ENCODE measurements around the gene TMPRSS13. TPM values are rescaled to one million over a fixed set of nuclear protein-coding genes. Genes with fewer than 3 reads are reported as not detected.

TMPRSS13 gene
- total RNA-seq, 1 experiment from 2014 or later = 53.1 TPM

DNA sequence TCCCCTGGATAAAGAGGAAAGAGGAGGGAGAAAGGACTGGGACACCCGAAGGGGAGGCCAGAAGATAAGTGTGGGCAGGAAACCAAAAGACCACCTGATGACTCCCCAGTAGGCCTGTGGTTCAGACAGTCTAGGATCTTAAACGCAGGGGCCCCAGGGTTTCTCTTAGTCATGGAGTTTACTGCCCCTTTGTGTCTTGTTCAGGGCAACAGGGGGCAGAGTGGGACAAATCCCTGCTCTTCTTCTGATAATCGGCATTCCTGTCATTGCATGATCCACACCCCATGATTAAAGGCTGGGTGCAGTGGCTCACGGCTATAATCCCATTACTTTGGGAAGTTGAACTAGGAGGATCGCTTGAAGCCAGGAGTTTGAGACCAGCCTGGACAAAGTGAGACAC, 4.7 kb upstream of the TMPRSS13 start:
- DNase-seq = peak in 1 of 2 experiments; percentile 35
- H3K27ac Mint-ChIP-seq (ENCODE audit: unreplicated experiment) = peak overlapping the region; percentile 99
- H3K4me1 Mint-ChIP-seq (ENCODE audit: low read depth, unreplicated experiment) = peaks cover 55% of the 10 kb centered on the region
- POLR2A ChIA-PET = no interaction called here
- peaks cover 5% of the 10 kb centered on the region for H3K36me3 Mint-ChIP-seq (ENCODE audit: insufficient read depth, unreplicated experiment)
- Histone ChIP-seq H3K4me1 (peaks cover 54% of the 10 kb centered on the region), H3K27me3 (replicated peaks; ENCODE audit: control insufficient read depth, insufficient read depth, low read length) (no peaks in the 10 kb centered on the region), H3K9me3 (no peaks in the 10 kb centered on the region), H3K36me3 (ENCODE audit: control insufficient read depth, insufficient read depth, low read length) (no peaks in the 10 kb centered on the region), H3K4me3 (ENCODE audit: low read depth, low read length) (no peak overlapping the region)
- intact Hi-C loops (cut with micrococcal nuclease; ENCODE audit: unreplicated experiment) = no loop called here
- no peaks in the 10 kb centered on the region for H3K9me3 Mint-ChIP-seq (ENCODE audit: unreplicated experiment)
- BruUV-seq (replicated peaks) = no TSS peak
- CTCF ChIA-PET = interaction anchor here (0.5 to 2.7 kb wide), 2 partner anchors 13 kb away, joined by 3 to 11 read pairs; no protein-coding TSS in a partner anchor
- no peak for TF ChIP-seq CTCF (IDR thresholded peaks at IDR 0.05; ENCODE audit: insufficient read depth in 1 of 2, low read depth in 1 of 2, low read length in 1 of 2, severe bottlenecking in 1 of 2, unreplicated experiment in 1 of 2)
- H3K4me3 Mint-ChIP-seq (ENCODE audit: unreplicated experiment) = no peak overlapping the region
- H3K27me3 Mint-ChIP-seq (ENCODE audit: insufficient read depth, unreplicated experiment) = no peaks in the 10 kb centered on the region

DNA sequence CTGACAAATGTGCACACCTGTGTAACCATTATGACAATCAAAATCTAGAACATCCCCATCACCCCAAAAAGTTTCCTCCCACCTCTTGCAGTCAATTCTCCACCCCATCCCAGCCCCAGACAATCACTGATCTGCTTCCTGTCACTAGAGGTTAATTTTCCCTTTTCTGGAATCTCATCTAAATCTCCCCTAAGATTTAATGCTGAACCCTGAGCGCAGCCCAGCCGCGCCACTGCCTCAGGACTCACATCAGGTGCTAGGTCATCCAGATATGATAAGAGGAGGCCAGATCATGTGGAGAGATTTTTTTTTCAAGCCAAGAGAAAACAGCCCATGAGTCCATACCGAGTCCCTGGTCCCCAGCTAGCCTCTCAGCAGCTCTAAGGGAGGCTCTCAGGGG, 4.3 kb upstream of the TMPRSS13 start:
- Histone ChIP-seq H3K4me1 (peaks cover 58% of the 10 kb centered on the region), H3K4me3 (ENCODE audit: low read depth, low read length) (no peak overlapping the region), H3K36me3 (ENCODE audit: control insufficient read depth, insufficient read depth, low read length) (no peaks in the 10 kb centered on the region), H3K9me3 (no peaks in the 10 kb centered on the region), H3K27me3 (replicated peaks; ENCODE audit: control insufficient read depth, insufficient read depth, low read length) (no peaks in the 10 kb centered on the region)
- BruUV-seq (replicated peaks) = no TSS peak
- TF ChIP-seq CTCF (IDR thresholded peaks at IDR 0.05; ENCODE audit: insufficient read depth in 1 of 2, low read depth in 1 of 2, low read length in 1 of 2, severe bottlenecking in 1 of 2, unreplicated experiment in 1 of 2) = no peak
- H3K4me1 Mint-ChIP-seq (ENCODE audit: low read depth, unreplicated experiment) = peaks cover 56% of the 10 kb centered on the region
- intact Hi-C loops (cut with micrococcal nuclease; ENCODE audit: unreplicated experiment) = no loop called here
- H3K27me3 Mint-ChIP-seq (ENCODE audit: insufficient read depth, unreplicated experiment) = no peaks in the 10 kb centered on the region
- CTCF ChIA-PET = interaction anchor here (2.7 kb wide), 1 partner anchor 14 kb away, joined by 11 read pairs; no protein-coding TSS in a partner anchor
- POLR2A ChIA-PET = no interaction called here
- peaks cover 6% of the 10 kb centered on the region for H3K36me3 Mint-ChIP-seq (ENCODE audit: insufficient read depth, unreplicated experiment)
- no peak overlapping the region for H3K4me3 Mint-ChIP-seq (ENCODE audit: unreplicated experiment)
- peak overlapping the region; percentile 99 for H3K27ac Mint-ChIP-seq (ENCODE audit: unreplicated experiment)
- no peak for DNase-seq
- H3K9me3 Mint-ChIP-seq (ENCODE audit: unreplicated experiment) = no peaks in the 10 kb centered on the region

- DNase-seq = no peak
- Histone ChIP-seq H3K4me1 (peaks cover 60% of the 10 kb centered on the region), H3K4me3 (ENCODE audit: low read depth, low read length) (no peak overlapping the region), H3K9me3 (no peaks in the 10 kb centered on the region), H3K27me3 (replicated peaks; ENCODE audit: control insufficient read depth, insufficient read depth, low read length) (no peaks in the 10 kb centered on the region), H3K36me3 (ENCODE audit: control insufficient read depth, insufficient read depth, low read length) (no peaks in the 10 kb centered on the region)
- ChIA-PET CTCF (interaction anchor here (0.7 to 2.7 kb wide), 2 partner anchors 14 to 40 kb away, joined by 3 to 11 read pairs; no protein-coding TSS in a partner anchor), POLR2A (no interaction called here)
- Mint-ChIP-seq H3K27me3 (ENCODE audit: insufficient read depth, unreplicated experiment) (no peaks in the 10 kb centered on the region), H3K9me3 (ENCODE audit: unreplicated experiment) (no peaks in the 10 kb centered on the region), H3K27ac (ENCODE audit: unreplicated experiment) (peak overlapping the region; percentile 99), H3K36me3 (ENCODE audit: insufficient read depth, unreplicated experiment) (peaks cover 6% of the 10 kb centered on the region), H3K4me1 (ENCODE audit: low read depth, unreplicated experiment) (peaks cover 57% of the 10 kb centered on the region), H3K4me3 (ENCODE audit: unreplicated experiment) (no peak overlapping the region)
- intact Hi-C loops (cut with micrococcal nuclease; ENCODE audit: unreplicated experiment) = no loop called here
- TF ChIP-seq CTCF (IDR thresholded peaks at IDR 0.05; ENCODE audit: insufficient read depth in 1 of 2, low read depth in 1 of 2, low read length in 1 of 2, severe bottlenecking in 1 of 2, unreplicated experiment in 1 of 2) = no peak
- no TSS peak for BruUV-seq (replicated peaks)
Measured at GRCh38 chr11:117932947-117933346, 3.7 kb upstream of the TMPRSS13 start.

Measured in Caco-2 (cell line).